Measurements from ENCODE around the gene TCTN2. TPM values are rescaled to one million over a fixed set of nuclear protein-coding genes. Genes with fewer than 3 reads are reported as not detected.

TCTN2 gene
- total RNA-seq, 4 donors from 2014 or later = 5.4 to 10.0 (median 8.0) TPM

- Histone ChIP-seq H3K27ac (replicated peaks in 1 of 4) (no peak overlapping the region), H3K27me3 (no peaks in the 10 kb centered on the region), H3K4me1 (no peaks in the 10 kb centered on the region), H3K36me3 (peaks cover 35 to 92% (median 67%) of the 10 kb centered on the region in 4 donors), H3K4me3 (no peak overlapping the region), H3K9me3 (no peaks in the 10 kb centered on the region)
- 75% methylated on average over 5 of the region's 5 CpGs for WGBS
- DNase-seq (ENCODE audit: extremely low spot score) = no peak
- intact Hi-C loops (cut with DNase I) = no loop called here
- TF ChIP-seq, protein P1, sequence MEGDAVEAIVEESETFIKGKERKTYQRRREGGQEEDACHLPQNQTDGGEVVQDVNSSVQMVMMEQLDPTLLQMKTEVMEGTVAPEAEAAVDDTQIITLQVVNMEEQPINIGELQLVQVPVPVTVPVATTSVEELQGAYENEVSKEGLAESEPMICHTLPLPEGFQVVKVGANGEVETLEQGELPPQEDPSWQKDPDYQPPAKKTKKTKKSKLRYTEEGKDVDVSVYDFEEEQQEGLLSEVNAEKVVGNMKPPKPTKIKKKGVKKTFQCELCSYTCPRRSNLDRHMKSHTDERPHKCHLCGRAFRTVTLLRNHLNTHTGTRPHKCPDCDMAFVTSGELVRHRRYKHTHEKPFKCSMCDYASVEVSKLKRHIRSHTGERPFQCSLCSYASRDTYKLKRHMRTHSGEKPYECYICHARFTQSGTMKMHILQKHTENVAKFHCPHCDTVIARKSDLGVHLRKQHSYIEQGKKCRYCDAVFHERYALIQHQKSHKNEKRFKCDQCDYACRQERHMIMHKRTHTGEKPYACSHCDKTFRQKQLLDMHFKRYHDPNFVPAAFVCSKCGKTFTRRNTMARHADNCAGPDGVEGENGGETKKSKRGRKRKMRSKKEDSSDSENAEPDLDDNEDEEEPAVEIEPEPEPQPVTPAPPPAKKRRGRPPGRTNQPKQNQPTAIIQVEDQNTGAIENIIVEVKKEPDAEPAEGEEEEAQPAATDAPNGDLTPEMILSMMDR (IDR thresholded peaks at IDR 0.05) = no peak
- TF ChIP-seq POLR2A (IDR thresholded peaks at IDR 0.05; ENCODE audit: low read depth) (no peak), EP300 (IDR thresholded peaks at IDR 0.05) (no peak), POLR2AphosphoS5 (IDR thresholded peaks at IDR 0.05) (no peak)
Measured at GRCh38 chr12:123655420-123655819, 15.5 kb upstream of the TCTN2 start.

DNA sequence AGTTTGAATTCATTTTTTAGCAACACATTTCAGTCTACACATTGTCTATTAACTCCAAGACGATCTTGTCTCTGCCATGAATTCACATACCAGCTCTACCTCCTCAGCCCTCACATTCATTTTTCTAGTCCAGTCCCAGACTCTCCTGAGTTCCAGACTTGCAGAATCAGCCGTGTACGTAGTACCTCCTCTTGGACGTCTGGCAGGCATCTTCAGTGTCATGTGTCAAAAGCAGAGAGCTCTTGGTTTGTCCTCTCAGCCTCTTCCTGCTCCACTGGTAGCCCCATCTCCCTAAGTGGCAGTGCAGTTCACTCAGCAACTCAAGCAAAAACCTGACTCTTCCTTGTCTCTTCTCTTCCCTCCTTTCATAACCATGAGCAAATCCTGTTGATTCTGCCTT lies 14.5 kb upstream of the TCTN2 start:
- no peaks in the 10 kb centered on the region for H3K27me3 ChIP-seq
- intact Hi-C loops (cut with DNase I) = no loop called here
- no peaks in the 10 kb centered on the region for H3K4me1 ChIP-seq
- peaks cover 31 to 91% (median 66%) of the 10 kb centered on the region in 4 donors for H3K36me3 ChIP-seq
- H3K9me3 ChIP-seq = no peaks in the 10 kb centered on the region
- no peak overlapping the region for H3K27ac ChIP-seq (replicated peaks in 1 of 4)
- WGBS = 81% methylated on average over 4 of the region's 4 CpGs
- no peak overlapping the region for H3K4me3 ChIP-seq
- TF ChIP-seq POLR2A (IDR thresholded peaks at IDR 0.05; ENCODE audit: low read depth) (no peak), POLR2AphosphoS5 (IDR thresholded peaks at IDR 0.05) (no peak), EP300 (IDR thresholded peaks at IDR 0.05) (no peak)
- TF ChIP-seq, protein P1 (IDR thresholded peaks at IDR 0.05) = no peak
- no peak for DNase-seq (ENCODE audit: extremely low spot score)

DNA sequence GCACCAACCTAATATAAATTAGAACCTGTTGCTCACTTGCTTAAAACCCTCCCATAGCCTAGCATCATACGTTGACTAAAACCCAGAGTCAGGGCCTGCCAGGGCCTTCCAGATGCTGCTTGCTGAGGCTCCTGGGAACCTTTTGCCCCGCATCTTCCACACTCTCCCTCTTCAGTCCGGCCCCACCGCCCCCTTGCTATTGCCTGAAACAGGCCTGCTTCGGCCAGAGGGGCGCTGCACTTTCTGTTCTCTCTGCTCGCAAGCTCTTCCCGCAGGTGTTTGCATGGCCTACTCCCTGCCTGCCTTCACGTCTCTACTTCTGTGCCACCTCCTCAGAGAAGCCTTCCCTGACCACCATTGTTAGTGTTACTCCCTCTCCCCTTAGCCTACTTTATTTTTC lies 13.7 kb upstream of the TCTN2 start:
- no peak for TF ChIP-seq POLR2A (IDR thresholded peaks at IDR 0.05; ENCODE audit: low read depth)
- TF ChIP-seq, protein P1 (IDR thresholded peaks at IDR 0.05) = no peak
- no peak for TF ChIP-seq POLR2AphosphoS5 (IDR thresholded peaks at IDR 0.05)
- TF ChIP-seq EP300 (IDR thresholded peaks at IDR 0.05) = no peak
- intact Hi-C loops (cut with DNase I) = no loop called here
- H3K36me3 ChIP-seq = peaks cover 26 to 88% (median 61%) of the 10 kb centered on the region in 4 donors

GRCh38 chr12:123659996-123660727 lies 10.8 kb upstream of the TCTN2 start:
- H3K4me1 ChIP-seq = no peaks in the 10 kb centered on the region
- H3K27me3 ChIP-seq = no peaks in the 10 kb centered on the region
- H3K27ac ChIP-seq (replicated peaks in 1 of 4) = no peak overlapping the region
- no peaks in the 10 kb centered on the region for H3K9me3 ChIP-seq
- intact Hi-C loops (cut with DNase I) = no loop called here
- DNase-seq (ENCODE audit: extremely low spot score) = no peak
- TF ChIP-seq, protein P1 (IDR thresholded peaks at IDR 0.05) = no peak
- TF ChIP-seq POLR2AphosphoS5 (IDR thresholded peaks at IDR 0.05) (no peak), POLR2A (IDR thresholded peaks at IDR 0.05; ENCODE audit: low read depth) (no peak), EP300 (IDR thresholded peaks at IDR 0.05) (no peak)
- peaks cover 22 to 79% (median 51%) of the 10 kb centered on the region in 4 donors for H3K36me3 ChIP-seq
- no peak overlapping the region for H3K4me3 ChIP-seq
- WGBS = 76% methylated on average over 5 of the region's 5 CpGs

More for the DNA sequence above, 13.7 kb upstream of the TCTN2 start:
- H3K9me3 ChIP-seq = no peaks in the 10 kb centered on the region
- no peak for DNase-seq (ENCODE audit: extremely low spot score)
- no peaks in the 10 kb centered on the region for H3K4me1 ChIP-seq
- H3K27me3 ChIP-seq = no peaks in the 10 kb centered on the region
- H3K27ac ChIP-seq (replicated peaks in 1 of 4) = no peak overlapping the region
- WGBS = 83% methylated on average over 9 of the region's 9 CpGs
- H3K4me3 ChIP-seq = no peak overlapping the region
